CD4-positive, CD25-positive, alpha-beta regulatory T cell (primary cell): ENCODE measurements around the gene NAV2. TPM values are rescaled to one million over a fixed set of nuclear protein-coding genes. Genes with fewer than 3 reads are reported as not detected.

Experiments used
- ATAC-seq, 2 donors: fragments of 150-1000 bp; cut with Tn5 transposase; one replicate each; pipeline ENCODE4 v1.10.0; 2021; ENCODE audit warnings: low read depth in 2 of 2, moderate number of reproducible peaks in 2 of 2, moderate library complexity in 1 of 2
- DNase-seq, 3 donors: peaks; one replicate each; pipeline versions ENCODE4 v3.0.0 to v3.0.0-alpha.2; 2012 to 2022; ENCODE audit warnings: mixed read lengths in 1 of 3
- H3K27ac ChIP-seq: one replicate; pipeline ENCODE4 v1.7.0; 2013; ENCODE audit warnings: mild to moderate bottlenecking, low read length; ENCODE audit not compliant: insufficient read depth, poor library complexity, severe bottlenecking
- H3K27me3 ChIP-seq: one replicate; pipeline ENCODE4 v1.7.0; 2013; ENCODE audit warnings: low read length; ENCODE audit not compliant: control insufficient read depth, insufficient read depth
- H3K36me3 ChIP-seq: one replicate; pipeline ENCODE4 v1.7.0; 2013; ENCODE audit warnings: mild to moderate bottlenecking, low read length, moderate library complexity; ENCODE audit not compliant: control insufficient read depth, insufficient read depth
- H3K4me1 ChIP-seq: 2 replicates; pipeline ENCODE4 v1.7.0; 2013; ENCODE audit warnings: mild to moderate bottlenecking, low read length; ENCODE audit not compliant: insufficient read depth, control insufficient read depth, poor library complexity, severe bottlenecking
- H3K4me3 ChIP-seq: one replicate; pipeline ENCODE4 v1.7.0; 2013; ENCODE audit warnings: low read depth, mild to moderate bottlenecking, low read length, moderate library complexity
- H3K9me3 ChIP-seq, 2 experiments: 1 replicate in 1 of 2; 2 replicates in 1 of 2; pipeline ENCODE4 v1.7.0; 2013; ENCODE audit warnings: low read length in 2 of 2, mild to moderate bottlenecking in 1 of 2, moderate library complexity in 1 of 2; ENCODE audit not compliant: control insufficient read depth in 2 of 2
- H3K27ac Mint-ChIP-seq, 3 donors: one replicate each; pipeline ENCODE4 v1.8.0; 2020 to 2022; ENCODE audit warnings: mild to moderate bottlenecking in 3 of 3, mixed read lengths in 3 of 3, moderate library complexity in 2 of 3
- H3K27me3 Mint-ChIP-seq: one replicate; pipeline ENCODE4 v1.8.0; 2022; ENCODE audit warnings: mild to moderate bottlenecking, mixed read lengths
- H3K36me3 Mint-ChIP-seq: one replicate; pipeline ENCODE4 v1.8.0; 2020; ENCODE audit warnings: mixed read lengths
- H3K4me1 Mint-ChIP-seq, 4 donors: one replicate each; pipeline ENCODE4 v1.8.0; 2020 to 2022; ENCODE audit warnings: mixed read lengths in 4 of 4, mild to moderate bottlenecking in 1 of 4
- H3K4me3 Mint-ChIP-seq, 4 donors: one replicate each; pipeline ENCODE4 v1.8.0; 2020 to 2022; ENCODE audit warnings: mild to moderate bottlenecking in 4 of 4, mixed read lengths in 4 of 4, moderate library complexity in 3 of 4
- H3K9me3 Mint-ChIP-seq, 7 donors: one replicate each; pipeline ENCODE4 v1.8.0; 2020 to 2022; ENCODE audit warnings: mixed read lengths in 7 of 7, mild to moderate bottlenecking in 3 of 7, moderate library complexity in 2 of 7
- polyA plus RNA-seq, 4 donors: library from polyadenylated mRNA; unstranded; fragments of 300-500 nt; fragmentation: Illumina TruSeq; gene quantifications; one replicate each; pipeline ENCODE4 v1.2.3, GENCODE V29; 2021
- total RNA-seq: library from RNA; stranded (reverse); gene quantifications from one replicate; pipeline ENCODE4 v1.2.3, GENCODE V29; 2022

Gene NAV2
- total and polyA plus RNA-seq, 5 donors from 2014 or later = 0.14 to 0.59 (median 0.36) TPM; not detected in 2

DNA sequence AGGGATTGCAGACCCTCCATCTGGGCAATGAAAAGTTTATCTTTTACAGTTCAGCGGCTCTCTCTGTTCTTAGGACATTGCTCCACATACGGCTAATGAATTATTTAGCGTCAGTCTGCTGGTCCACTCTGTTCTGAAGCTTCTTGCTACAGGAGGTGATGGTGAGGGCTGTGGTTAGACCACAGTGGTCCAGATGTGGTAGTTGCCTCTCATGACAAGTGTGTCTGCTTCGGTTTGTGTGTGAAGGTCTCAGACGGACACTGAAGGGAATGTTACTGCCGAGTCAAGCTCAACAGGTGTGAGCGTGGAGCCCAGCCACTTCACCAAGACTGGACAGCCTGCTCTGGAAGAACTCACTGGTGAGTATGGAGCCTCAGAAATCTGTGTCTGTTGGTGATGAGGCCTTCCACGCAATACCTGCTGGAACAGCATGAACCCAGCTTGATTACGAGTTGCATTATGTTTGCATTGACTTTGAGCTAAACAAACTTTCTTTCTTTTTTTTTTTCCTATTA lies 226.8 kb downstream of the NAV2 start:
- peaks cover 0 to 4% (median 0%) of the 10 kb centered on the region in 7 donors for H3K9me3 Mint-ChIP-seq
- H3K4me1 Mint-ChIP-seq = peaks cover 0 to 5% (median 0%) of the 10 kb centered on the region in 4 donors
- no peak for DNase-seq
- H3K4me3 ChIP-seq = no peak overlapping the region
- H3K36me3 ChIP-seq = no peaks in the 10 kb centered on the region
- H3K27me3 ChIP-seq = no peaks in the 10 kb centered on the region
- H3K9me3 ChIP-seq = no peaks in the 10 kb centered on the region
- ATAC-seq = no peak
- H3K27ac ChIP-seq = no peak overlapping the region
- no peaks in the 10 kb centered on the region for H3K4me1 ChIP-seq
- H3K27ac Mint-ChIP-seq = no peak overlapping the region
- no peak overlapping the region for H3K4me3 Mint-ChIP-seq
- H3K36me3 Mint-ChIP-seq = no peaks in the 10 kb centered on the region
- no peaks in the 10 kb centered on the region for H3K27me3 Mint-ChIP-seq

GRCh38 chr11:19940831-19941230 lies 228.2 kb downstream of the NAV2 start:
- DNase-seq (no peak), ATAC-seq (no peak)
- H3K27ac Mint-ChIP-seq = no peak overlapping the region
- H3K4me1 Mint-ChIP-seq = peaks cover 0 to 5% (median 0%) of the 10 kb centered on the region in 4 donors
- no peaks in the 10 kb centered on the region for H3K27me3 Mint-ChIP-seq
- peaks cover 0 to 4% (median 0%) of the 10 kb centered on the region in 7 donors for H3K9me3 Mint-ChIP-seq
- no peak overlapping the region for H3K27ac ChIP-seq
- H3K36me3 Mint-ChIP-seq = no peaks in the 10 kb centered on the region
- no peak overlapping the region for H3K4me3 ChIP-seq
- H3K9me3 ChIP-seq = no peaks in the 10 kb centered on the region
- no peaks in the 10 kb centered on the region for H3K4me1 ChIP-seq
- H3K4me3 Mint-ChIP-seq = no peak overlapping the region
- H3K27me3 ChIP-seq = no peaks in the 10 kb centered on the region
- H3K36me3 ChIP-seq = no peaks in the 10 kb centered on the region

DNA sequence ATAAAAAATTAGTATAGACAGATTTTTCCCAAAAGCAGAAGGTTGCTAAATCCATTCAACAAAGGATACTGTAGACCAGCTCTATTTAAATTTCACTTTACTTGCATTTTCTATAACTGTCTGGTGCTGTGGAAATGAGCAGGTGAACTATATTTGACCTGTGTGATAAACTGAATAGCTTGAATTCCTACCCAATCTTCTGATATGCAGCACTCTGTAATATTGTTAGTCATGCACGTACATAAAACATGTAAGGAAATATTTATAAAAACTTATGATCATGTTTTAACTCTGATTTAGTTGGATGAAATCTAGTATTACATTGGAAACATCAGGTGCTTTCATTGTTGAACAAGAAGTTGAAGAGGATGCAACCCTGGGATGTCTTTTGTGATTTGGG lies 234.0 kb downstream of the NAV2 start:
- Mint-ChIP-seq H3K9me3 (no peaks in the 10 kb centered on the region), H3K36me3 (no peaks in the 10 kb centered on the region), H3K4me3 (no peak overlapping the region), H3K4me1 (peaks cover 0 to 6% (median 3%) of the 10 kb centered on the region in 4 donors), H3K27ac (no peak overlapping the region), H3K27me3 (no peaks in the 10 kb centered on the region)
- ATAC-seq (no peak), DNase-seq (no peak)
- H3K9me3 ChIP-seq = no peaks in the 10 kb centered on the region
- no peaks in the 10 kb centered on the region for H3K36me3 ChIP-seq
- H3K27ac ChIP-seq = no peak overlapping the region
- no peaks in the 10 kb centered on the region for H3K27me3 ChIP-seq
- H3K4me1 ChIP-seq = no peaks in the 10 kb centered on the region
- no peak overlapping the region for H3K4me3 ChIP-seq

- Histone ChIP-seq H3K9me3 (no peaks in the 10 kb centered on the region), H3K36me3 (no peaks in the 10 kb centered on the region), H3K27ac (no peak overlapping the region), H3K4me3 (no peak overlapping the region), H3K4me1 (no peaks in the 10 kb centered on the region), H3K27me3 (no peaks in the 10 kb centered on the region)
- H3K4me3 Mint-ChIP-seq = no peak overlapping the region
- ATAC-seq (no peak), DNase-seq (no peak)
- peaks cover 0 to 8% (median 6%) of the 10 kb centered on the region in 4 donors for H3K4me1 Mint-ChIP-seq
- no peaks in the 10 kb centered on the region for H3K9me3 Mint-ChIP-seq
- H3K36me3 Mint-ChIP-seq = no peaks in the 10 kb centered on the region
- H3K27ac Mint-ChIP-seq = no peak overlapping the region
- H3K27me3 Mint-ChIP-seq = no peaks in the 10 kb centered on the region
Measured at GRCh38 chr11:19947537-19948114, 235.0 kb downstream of the NAV2 start.

- Mint-ChIP-seq H3K4me3 (no peak overlapping the region), H3K36me3 (no peaks in the 10 kb centered on the region), H3K27me3 (peaks cover 4% of the 10 kb centered on the region), H3K4me1 (peaks cover 0 to 8% (median 6%) of the 10 kb centered on the region in 4 donors), H3K27ac (no peak overlapping the region), H3K9me3 (no peaks in the 10 kb centered on the region)
- Histone ChIP-seq H3K27ac (no peak overlapping the region), H3K4me1 (no peaks in the 10 kb centered on the region), H3K36me3 (no peaks in the 10 kb centered on the region), H3K27me3 (no peaks in the 10 kb centered on the region), H3K4me3 (no peak overlapping the region), H3K9me3 (no peaks in the 10 kb centered on the region)
- no peak for ATAC-seq
- DNase-seq = no peak
Measured at GRCh38 chr11:19949606-19950005, 237.0 kb downstream of the NAV2 start.

- H3K27ac Mint-ChIP-seq = peak overlapping the region in 1 of 3 donors; percentile 6
- H3K36me3 Mint-ChIP-seq = no peaks in the 10 kb centered on the region
- H3K4me1 ChIP-seq = no peaks in the 10 kb centered on the region
- peaks cover 0 to 8% (median 6%) of the 10 kb centered on the region in 4 donors for H3K4me1 Mint-ChIP-seq
- peak overlapping the region; percentile 72 for H3K4me3 ChIP-seq
- no peaks in the 10 kb centered on the region for H3K36me3 ChIP-seq
- H3K27ac ChIP-seq = no peak overlapping the region
- no peaks in the 10 kb centered on the region for H3K9me3 ChIP-seq
- H3K9me3 Mint-ChIP-seq = no peaks in the 10 kb centered on the region
- peak in 2 of 3 donors; percentile 24 to 55 for DNase-seq
- no peaks in the 10 kb centered on the region for H3K27me3 ChIP-seq
- peaks cover 4% of the 10 kb centered on the region for H3K27me3 Mint-ChIP-seq
- peak in 1 of 2 donors; percentile 40 for ATAC-seq
- H3K4me3 Mint-ChIP-seq = peak overlapping the region in 2 of 4 donors; percentile 49 to 69
Measured at GRCh38 chr11:19951558-19952115, 239.0 kb downstream of the NAV2 start.

DNA sequence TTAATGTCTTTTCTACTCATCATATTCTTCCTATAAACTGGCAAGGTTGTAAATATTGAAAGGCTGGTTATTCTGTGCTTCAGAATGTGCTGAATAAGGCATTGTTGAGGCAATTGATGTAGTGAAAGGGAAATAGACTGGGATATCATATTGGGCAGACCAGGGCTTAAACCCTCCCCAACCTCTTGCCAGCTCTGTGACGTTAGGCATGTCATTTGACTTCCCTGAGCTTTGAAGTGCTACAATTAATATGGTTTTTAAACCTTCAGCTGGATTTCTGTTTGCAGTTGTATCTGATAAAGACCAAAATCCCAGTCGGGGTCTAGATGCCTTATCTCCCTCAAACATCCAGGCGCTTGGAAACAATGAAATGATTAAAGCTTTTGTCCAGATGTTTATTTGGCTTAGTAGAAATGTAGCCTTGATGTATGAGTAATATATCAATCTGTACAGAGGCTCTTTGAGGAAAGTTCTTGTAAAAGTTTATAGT lies 239.5 kb downstream of the NAV2 start:
- no peak overlapping the region for H3K4me3 ChIP-seq
- peaks cover 4% of the 10 kb centered on the region for H3K27me3 Mint-ChIP-seq
- ATAC-seq (no peak), DNase-seq (no peak)
- H3K4me1 ChIP-seq = no peaks in the 10 kb centered on the region
- no peaks in the 10 kb centered on the region for H3K36me3 Mint-ChIP-seq
- H3K36me3 ChIP-seq = no peaks in the 10 kb centered on the region
- no peak overlapping the region for H3K27ac Mint-ChIP-seq
- H3K27ac ChIP-seq = no peak overlapping the region
- H3K9me3 ChIP-seq = no peaks in the 10 kb centered on the region
- peak overlapping the region in 2 of 4 donors; percentile 49 to 69 for H3K4me3 Mint-ChIP-seq
- H3K9me3 Mint-ChIP-seq = no peaks in the 10 kb centered on the region
- H3K4me1 Mint-ChIP-seq = peaks cover 0 to 8% (median 6%) of the 10 kb centered on the region in 4 donors
- H3K27me3 ChIP-seq = no peaks in the 10 kb centered on the region

DNA sequence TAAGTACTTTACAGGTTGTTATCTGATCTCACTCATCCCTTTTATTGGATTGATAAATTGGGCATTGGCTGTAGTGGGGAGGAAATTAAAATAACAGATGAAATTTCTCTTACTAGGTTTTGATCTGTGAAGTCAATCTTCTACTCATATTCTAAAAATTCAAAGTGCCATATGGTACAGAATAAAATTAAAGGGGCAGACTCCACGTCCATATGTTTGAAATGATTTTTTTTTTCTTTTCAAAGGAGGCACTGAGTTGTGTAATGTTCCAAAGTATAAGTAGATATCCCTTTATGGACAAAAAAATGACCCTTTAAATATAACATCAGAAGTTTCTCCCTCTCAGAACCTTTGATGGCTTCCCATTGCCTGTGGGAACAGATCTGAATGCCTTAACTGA lies 240.3 kb downstream of the NAV2 start:
- Histone ChIP-seq H3K36me3 (no peaks in the 10 kb centered on the region), H3K4me1 (no peaks in the 10 kb centered on the region), H3K4me3 (no peak overlapping the region), H3K27ac (no peak overlapping the region), H3K9me3 (no peaks in the 10 kb centered on the region), H3K27me3 (no peaks in the 10 kb centered on the region)
- no peak for ATAC-seq
- H3K9me3 Mint-ChIP-seq = no peaks in the 10 kb centered on the region
- H3K27me3 Mint-ChIP-seq = peaks cover 4% of the 10 kb centered on the region
- peaks cover 0 to 8% (median 6%) of the 10 kb centered on the region in 4 donors for H3K4me1 Mint-ChIP-seq
- no peak overlapping the region for H3K4me3 Mint-ChIP-seq
- no peak for DNase-seq
- H3K27ac Mint-ChIP-seq = no peak overlapping the region
- no peaks in the 10 kb centered on the region for H3K36me3 Mint-ChIP-seq
